Activated CD8-positive, alpha-beta memory T cell treated with anti-CD3 and anti-CD28 coated beads for 1 hour (primary cell): ENCODE measurements around the gene CRYGD.
"Not testable (repeated sequence)": the region's sequence is repeated elsewhere in the genome, so short reads cannot be mapped to it uniquely, and the experiment has no call there.

Source experiments
- DNase-seq, 2 donors: peaks; one replicate each; pipeline ENCODE4 v3.0.0-alpha.2; 2020; ENCODE audit warnings: low read depth in 1 of 2; ENCODE audit errors: extremely low read depth in 1 of 2

The CRYGD gene

DNA sequence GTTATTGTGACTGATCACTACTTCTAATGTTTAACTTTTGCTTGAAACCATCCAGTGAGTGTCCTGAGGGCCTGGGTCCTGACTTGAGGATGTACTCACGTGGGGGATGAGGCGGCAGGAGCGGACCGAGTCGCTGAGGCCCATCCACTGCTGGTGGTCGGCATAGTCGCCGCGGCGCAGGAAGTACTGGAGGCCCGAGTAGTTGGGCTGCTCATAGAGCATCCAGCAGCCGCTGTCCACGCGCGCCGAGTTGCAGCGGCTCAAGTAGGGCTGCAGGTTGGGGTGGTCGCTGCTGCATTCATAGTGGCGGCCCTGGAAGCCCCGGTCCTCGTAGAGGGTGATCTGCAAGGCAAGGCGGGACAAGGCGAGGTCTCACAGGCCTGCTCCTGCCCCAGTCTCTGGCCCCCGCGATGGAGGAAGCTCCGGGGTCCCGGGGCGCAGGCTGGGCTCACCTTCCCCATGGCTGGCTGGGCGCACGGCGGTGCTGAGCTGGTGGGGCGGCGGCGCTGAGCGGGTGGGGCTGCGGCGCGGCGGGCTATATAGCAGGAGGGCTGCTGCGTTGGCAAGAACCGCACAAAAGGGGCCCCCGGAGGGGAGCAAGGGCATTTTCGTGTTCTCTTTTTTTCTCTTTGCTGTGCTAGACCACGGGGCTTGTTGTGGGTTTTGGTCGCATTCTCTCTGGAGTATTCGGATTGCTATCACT is at the start of gene CRYGD:
Gene CRYGD (minus strand): TSS at position 512 of the 703 bp plus-strand sequence. CDS start 51 bp downstream, at position 461.
- not testable (repeated sequence) for DNase-seq

GRCh38 chr2:208172125-208172524 is 47.8 kb upstream of the CRYGD start:
- no peak for DNase-seq

- DNase-seq: no peak
Observed at GRCh38 chr2:208164951-208165755, 40.8 kb upstream of the CRYGD start.

DNA sequence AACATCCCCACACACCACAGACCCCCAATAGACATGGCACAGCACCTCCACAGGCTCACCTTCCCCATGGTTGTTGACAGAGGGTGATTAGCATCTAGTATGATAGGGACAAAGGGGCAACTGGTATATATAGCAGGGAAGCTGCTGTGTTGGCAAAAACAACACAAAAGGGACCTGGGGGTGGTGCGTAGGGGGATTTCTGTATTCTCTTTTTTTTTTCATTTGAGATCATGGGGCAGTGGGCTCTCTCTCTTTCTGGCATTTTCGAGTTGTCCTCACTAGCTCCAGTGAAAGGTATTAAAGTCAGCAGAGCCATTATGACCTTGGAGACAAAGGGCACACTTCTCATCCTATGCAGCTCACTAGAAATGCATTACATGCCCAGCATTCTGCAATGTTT is 39.2 kb upstream of the CRYGD start, which contains the start of gene CRYGA:
Gene CRYGA (minus strand): TSS at position 101 of the 400 bp plus-strand sequence. CDS start 33 bp downstream, at position 68.
- no peak for DNase-seq

- DNase-seq: no peak
Observed at GRCh38 chr2:208156439-208156838, 32.1 kb upstream of the CRYGD start.

- DNase-seq: no peak
Observed at GRCh38 chr2:208153156-208153555, 28.8 kb upstream of the CRYGD start.

DNA sequence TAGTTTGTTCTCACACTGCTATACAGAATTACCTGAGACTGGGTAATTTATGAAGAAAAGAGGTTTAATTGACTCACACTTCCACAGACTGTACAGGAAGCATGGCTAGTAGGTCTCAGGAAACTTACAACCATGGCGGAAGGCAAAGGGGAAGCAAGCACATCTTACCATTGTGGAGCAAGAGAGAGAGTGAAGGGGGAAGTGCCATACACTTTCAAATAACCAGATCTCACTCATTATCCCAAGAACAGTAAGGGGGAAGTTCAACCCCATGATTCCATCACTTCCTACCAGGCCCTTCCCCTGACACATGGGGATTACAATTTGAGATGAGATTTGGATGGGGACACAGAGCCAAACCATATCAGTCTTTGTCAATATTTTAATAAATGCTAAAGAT is 26.6 kb upstream of the CRYGD start:
- no peak for DNase-seq

GRCh38 chr2:208150094-208150493 is 25.8 kb upstream of the CRYGD start:
- DNase-seq: no peak

DNA sequence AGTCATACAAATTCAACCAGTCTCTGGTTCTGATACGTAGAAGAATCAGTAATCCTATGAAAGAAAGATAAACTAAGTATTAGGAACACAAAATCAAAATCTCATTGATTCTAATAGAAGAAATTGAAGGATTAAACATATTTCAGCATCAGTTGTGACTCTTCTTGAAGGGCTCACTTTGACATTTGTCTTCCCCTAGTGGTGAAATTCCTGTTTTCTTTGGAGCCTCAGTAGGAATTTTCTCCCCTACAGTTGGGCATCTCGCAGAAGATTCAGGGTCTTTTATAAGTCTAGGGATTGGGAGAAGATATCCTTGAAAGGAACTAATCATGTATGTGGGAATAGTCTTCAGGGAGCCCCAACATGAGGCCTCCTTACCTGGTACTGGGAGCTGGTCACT is 24.5 kb upstream of the CRYGD start:
- no peak for DNase-seq

- no peak for DNase-seq
Observed at GRCh38 chr2:208147759-208148158, 23.4 kb upstream of the CRYGD start.

GRCh38 chr2:208147008-208147407 is 22.7 kb upstream of the CRYGD start:
- DNase-seq: no peak

DNA sequence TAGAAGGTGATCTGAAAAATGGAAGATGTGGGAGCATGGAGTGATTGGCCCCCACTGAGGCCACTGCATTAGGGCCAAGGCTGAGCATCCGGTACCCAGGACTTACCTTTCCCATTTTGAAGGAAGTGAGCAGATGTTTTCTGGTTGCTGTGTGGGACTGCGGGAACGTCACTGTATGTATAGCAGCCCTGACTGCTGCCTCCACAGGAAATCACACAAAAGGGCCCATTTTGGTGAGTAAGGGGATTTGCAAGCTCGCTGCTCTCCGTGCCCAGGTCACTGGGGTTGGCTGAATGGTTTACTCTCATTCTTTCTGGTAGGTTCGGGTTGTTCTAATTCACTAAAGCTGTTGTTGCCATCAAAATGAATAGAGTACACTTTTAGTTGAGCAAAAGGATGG is 21.7 kb upstream of the CRYGD start, which contains the start of gene CRYGB:
Gene CRYGB (minus strand): TSS at position 153 of the 400 bp plus-strand sequence. CDS start 38 bp downstream, at position 115.
- DNase-seq: no peak

DNA sequence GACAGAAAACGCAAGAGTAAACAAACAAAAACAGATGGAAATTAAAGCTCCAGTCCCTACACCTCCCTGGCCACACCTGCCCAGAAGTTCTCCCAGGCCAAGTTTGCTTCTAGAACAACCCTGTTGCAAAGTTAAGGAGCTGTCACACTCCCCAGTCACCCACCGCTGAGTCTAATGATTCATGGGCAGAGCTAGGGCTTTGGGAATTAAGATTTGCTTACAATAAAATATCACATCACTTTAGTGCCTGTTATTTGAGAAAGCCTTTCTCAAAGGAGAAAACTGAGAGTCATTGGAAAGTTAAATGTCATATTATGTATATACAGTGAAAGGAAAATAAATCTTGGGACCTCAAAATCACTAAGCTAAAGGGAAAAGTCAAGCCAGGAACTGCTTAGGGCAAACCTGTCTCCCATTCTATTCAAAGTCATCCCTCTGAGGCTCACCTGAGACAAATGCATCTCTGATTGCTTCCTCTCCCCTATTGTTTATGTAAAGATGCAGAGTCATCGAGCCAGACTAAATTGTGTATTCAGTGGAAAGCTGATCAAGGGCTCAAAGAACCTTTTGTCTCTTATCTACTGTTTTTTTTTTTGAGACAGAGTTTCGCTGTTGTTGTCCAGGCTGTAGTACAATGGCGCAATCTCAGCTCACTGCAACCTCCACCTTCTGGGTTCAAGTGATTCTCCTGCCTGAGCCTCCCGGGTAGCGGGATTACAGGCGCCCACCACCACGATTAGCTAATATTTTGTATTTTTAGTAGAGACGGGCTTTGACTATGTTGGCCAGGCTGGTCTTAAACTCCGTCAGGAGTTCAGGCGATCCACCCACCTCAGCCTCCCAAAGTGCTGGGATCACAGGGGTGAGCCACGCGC is 18.8 kb upstream of the CRYGD start:
- no peak for DNase-seq

DNA sequence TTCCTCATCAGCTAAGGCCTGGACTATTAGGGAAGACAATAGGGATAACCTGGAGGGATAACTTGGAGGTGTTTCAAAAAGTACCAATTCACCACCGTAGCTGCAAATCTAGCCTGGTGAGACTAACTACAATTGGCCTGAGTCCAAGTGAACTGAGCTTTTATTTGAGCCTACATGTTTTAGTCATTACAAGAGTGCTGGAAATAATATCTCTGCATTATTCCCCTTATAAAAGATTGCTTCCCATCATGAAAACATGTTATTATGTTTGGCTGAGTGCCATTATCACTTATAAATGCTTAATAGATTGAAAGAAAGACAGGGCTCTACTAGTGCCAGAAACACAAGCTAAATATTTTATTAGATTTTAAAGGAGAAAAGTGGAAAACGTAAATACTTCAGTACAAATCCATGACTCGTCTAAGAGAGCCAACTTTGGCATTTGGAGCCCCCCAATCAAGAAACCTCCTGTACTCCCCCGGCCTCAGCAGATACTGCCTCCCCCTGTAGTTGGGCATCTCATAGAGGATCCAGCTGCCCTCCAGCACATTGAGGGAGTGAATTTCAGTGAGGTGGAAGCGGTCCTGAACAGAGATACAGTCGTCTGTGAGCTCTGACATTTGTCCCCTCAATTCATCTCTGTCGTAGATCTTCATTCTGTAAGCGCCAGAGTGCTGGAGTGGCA is 18.1 kb upstream of the CRYGD start:
- no peak for DNase-seq

GRCh38 chr2:208139447-208139846 is 15.1 kb upstream of the CRYGD start:
- no peak for DNase-seq

DNA sequence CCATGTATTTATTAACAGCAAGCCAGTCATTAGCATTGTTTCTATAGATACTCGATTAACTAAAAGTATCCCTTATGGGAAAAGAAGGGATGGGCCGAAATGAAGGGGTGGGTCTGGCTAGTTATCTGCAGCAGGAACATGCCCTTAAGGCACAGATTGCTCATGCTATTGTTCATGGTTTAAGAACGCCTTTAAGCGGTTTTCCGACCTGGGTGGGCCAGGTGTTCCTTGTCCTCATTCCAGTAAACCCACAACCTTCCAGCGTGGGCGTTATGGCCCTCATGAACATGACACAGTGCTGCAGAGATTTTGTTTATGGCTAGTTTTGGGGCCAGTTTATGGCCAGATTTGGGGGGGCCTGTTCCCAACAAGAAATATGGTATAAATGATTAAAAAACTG is 14.0 kb upstream of the CRYGD start:
- not testable (repeated sequence) for DNase-seq

DNA sequence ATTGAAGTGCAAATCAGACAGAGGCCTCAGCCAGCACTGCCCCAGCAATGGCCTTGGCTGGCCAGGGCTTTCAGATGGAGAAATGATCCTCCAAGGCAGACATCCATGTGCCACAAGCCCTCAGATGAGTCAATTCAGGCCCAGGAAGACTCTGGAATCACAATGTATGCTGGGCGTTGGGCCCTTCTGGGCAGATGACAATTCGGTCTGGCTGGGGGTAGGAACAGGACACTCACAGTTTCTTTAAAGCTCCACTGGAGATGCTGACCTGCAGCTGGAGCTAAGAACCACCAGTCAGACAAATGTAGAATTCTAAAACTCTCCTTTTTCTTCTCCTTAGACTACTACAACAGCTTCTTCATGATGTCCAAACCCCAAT is 12.4 kb upstream of the CRYGD start:
- no peak for DNase-seq

DNA sequence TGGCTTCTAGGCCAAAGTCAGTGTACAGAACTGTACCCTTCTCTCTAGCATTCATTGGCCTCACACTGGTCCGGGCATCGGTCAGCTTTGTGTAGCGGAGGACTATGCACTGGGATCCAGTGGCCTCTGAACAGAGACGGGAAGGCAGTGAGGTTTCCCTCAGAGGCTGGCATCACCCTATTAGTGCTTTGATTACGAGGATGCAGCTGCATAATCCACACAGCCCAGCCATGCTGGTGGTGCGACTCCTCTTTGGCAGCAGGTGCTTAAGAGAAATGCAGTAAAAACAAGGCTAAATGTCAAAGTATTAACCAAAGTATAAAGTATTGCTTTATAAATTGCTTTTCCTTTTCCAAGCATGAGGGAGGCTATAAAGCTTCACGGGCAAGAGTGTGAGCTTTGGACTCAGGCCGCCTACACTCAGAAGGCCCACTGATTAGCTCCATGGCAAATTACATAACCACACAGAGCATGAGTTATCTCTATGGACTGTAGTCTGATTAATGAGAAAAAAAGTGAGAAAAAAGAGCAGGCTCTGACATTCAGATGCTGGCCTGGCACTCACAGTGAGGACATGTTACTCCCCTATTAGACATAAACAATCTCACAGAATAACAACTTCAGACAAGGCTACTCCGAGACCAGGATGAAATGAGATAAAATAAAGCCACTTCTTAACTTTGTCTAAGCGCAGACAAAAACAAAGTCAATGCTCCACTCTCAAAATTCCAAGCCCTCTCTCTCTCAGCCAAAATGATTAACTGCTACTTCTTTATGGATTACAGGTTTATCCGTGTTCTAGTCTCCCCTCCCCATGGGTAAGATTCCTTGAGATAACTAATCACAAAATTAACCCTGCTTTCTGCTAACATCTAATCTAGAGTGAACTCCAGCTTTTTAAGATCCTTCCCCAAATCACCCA is 11.7 kb upstream of the CRYGD start:
- DNase-seq: no peak

DNA sequence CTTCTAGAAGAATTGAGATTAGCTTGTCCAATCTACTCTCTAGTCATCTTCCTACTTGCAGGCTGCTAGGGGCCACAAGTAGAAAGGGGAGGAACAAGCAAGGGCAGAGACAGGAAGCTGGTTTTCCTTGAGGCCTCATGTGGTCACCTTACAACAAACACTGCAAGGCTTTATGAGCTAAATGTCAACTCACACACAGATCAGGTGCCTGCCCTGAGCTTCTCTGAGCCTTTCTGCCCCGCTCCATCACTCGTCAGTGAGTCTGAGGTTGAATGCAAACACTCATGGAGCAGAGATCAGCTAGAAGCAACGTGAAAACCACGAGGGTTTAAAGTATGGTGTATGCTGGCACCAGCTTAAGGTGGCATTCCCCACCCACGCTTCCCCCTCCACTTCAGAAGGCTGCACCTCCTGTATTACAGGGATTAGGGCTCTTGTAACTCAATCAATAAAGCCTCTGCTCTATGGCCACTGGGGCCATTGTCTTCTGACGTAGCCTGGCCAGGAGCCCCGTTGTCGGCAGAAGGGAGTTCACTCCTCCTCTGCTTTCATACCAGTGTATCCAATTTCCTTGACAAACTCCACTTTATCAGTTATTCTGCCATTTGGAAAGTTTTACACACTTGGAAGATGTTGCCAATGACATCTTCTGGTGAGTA is 10.7 kb upstream of the CRYGD start:
- no peak for DNase-seq
